GM23248 (cell line): ENCODE measurements around the gene PAM. TPM values are rescaled to one million over a fixed set of nuclear protein-coding genes. Genes with fewer than 3 reads are reported as not detected.

Source experiments
- DNase-seq: peaks from one replicate; pipeline ENCODE4 v3.0.0-alpha.2; 2015
- H2AFZ ChIP-seq: fragments of 200-600 bp; sonication (generic); 2 replicates; pipeline ENCODE4 v1.6.1; 2016; ENCODE audit warnings: antibody characterized with exemption
- H3F3A ChIP-seq: fragments of 200-600 bp; sonication (generic); 2 replicates; pipeline ENCODE4 v1.6.1; 2016; ENCODE audit warnings: mild to moderate bottlenecking, antibody characterized with exemption, mixed run types; ENCODE audit not compliant: insufficient read depth
- H3K27ac ChIP-seq: fragments of 200-600 bp; sonication (generic); 2 replicates; pipeline ENCODE4 v1.5.1; 2016; ENCODE audit warnings: mild to moderate bottlenecking
- H3K27me3 ChIP-seq: fragments of 200-600 bp; sonication (generic); replicated peaks from 2 replicates; pipeline ENCODE4 v1.6.1; 2016; ENCODE audit warnings: mild to moderate bottlenecking; ENCODE audit not compliant: insufficient read depth
- H3K36me3 ChIP-seq: fragments of 200-600 bp; sonication (generic); 2 replicates; pipeline ENCODE4 v1.6.1; 2016; ENCODE audit warnings: low read depth, mild to moderate bottlenecking
- H3K4me1 ChIP-seq: fragments of 200-600 bp; sonication (generic); 2 replicates; pipeline ENCODE4 v1.6.1; 2016; ENCODE audit warnings: mild to moderate bottlenecking; ENCODE audit not compliant: insufficient read depth
- H3K4me2 ChIP-seq: fragments of 200-600 bp; sonication (generic); one replicate; pipeline ENCODE4 v1.6.1; 2016; ENCODE audit warnings: mild to moderate bottlenecking; ENCODE audit not compliant: unreplicated experiment
- H3K4me3 ChIP-seq: fragments of 200-600 bp; sonication (generic); 2 replicates; pipeline ENCODE4 v1.5.1; 2016; ENCODE audit warnings: mild to moderate bottlenecking
- H3K79me2 ChIP-seq: fragments of 200-600 bp; sonication (generic); 2 replicates; pipeline ENCODE4 v1.6.1; 2016; ENCODE audit warnings: mild to moderate bottlenecking; ENCODE audit not compliant: insufficient read depth
- H3K9ac ChIP-seq: fragments of 200-600 bp; sonication (generic); 2 replicates; pipeline ENCODE4 v1.6.1; 2016; ENCODE audit warnings: mild to moderate bottlenecking
- H3K9me2 ChIP-seq: fragments of 200-600 bp; sonication (generic); 2 replicates; pipeline ENCODE4 v1.6.1; 2016; ENCODE audit warnings: mixed run types, mild to moderate bottlenecking, moderate library complexity; ENCODE audit not compliant: insufficient read depth
- H3K9me3 ChIP-seq: fragments of 200-600 bp; sonication (generic); one replicate; pipeline ENCODE4 v1.6.1; 2017; ENCODE audit warnings: low read depth
- H4K20me1 ChIP-seq: fragments of 200-600 bp; sonication (generic); 2 replicates; pipeline ENCODE4 v1.6.0; 2016; ENCODE audit not compliant: insufficient read depth
- EZH2 ChIP-seq: fragments of 200-600 bp; sonication (generic); IDR thresholded peaks from 2 replicates; pipeline ENCODE4 v1.6.1; 2018; ENCODE audit warnings: antibody characterized with exemption, mild to moderate bottlenecking; ENCODE audit not compliant: insufficient read depth, poor library complexity, severe bottlenecking
- EZH2phosphoT487 ChIP-seq: fragments of 200-600 bp; sonication (generic); IDR thresholded peaks from 2 replicates; pipeline ENCODE4 v1.6.1; 2018; ENCODE audit warnings: antibody characterized with exemption, moderate library complexity, mild to moderate bottlenecking, low read depth; ENCODE audit not compliant: insufficient read depth
- WGBS, 2 experiments: methylation state at CpG; one replicate each; pipeline ENCODE4 v1.1.6; 2015 to 2017; ENCODE audit warnings: low lambda C conversion rate in 2 of 2, low coverage in 1 of 2; ENCODE audit errors: missing lambda C conversion rate in 2 of 2; 5-methylcytosine and 5-hydroxymethylcytosine counted together
- in situ Hi-C: fragments of 300-500 bp; cut with MboI; formaldehyde crosslinking; loops from 2 replicates; pipeline ENCODE4 v1.15.0; 2020
- polyA plus RNA-seq: library from polyadenylated mRNA; unstranded; fragments of >200 nt; fragmentation: Nextera tagmentation; extraction: Ambion mirVana; gene quantifications from 2 replicates; pipeline ENCODE4 v1.2.1, GENCODE V29; 2016
- total RNA-seq: library from RNA; depleted of rRNA; stranded (reverse); fragments of >200 nt; shearing (Covaris generic); gene quantifications from 2 replicates; pipeline ENCODE4 v1.2.3, GENCODE V29; 2014

The PAM gene
- total and polyA plus RNA-seq, 2 experiments from 2014 or later, result 429 to 499 TPM

DNA sequence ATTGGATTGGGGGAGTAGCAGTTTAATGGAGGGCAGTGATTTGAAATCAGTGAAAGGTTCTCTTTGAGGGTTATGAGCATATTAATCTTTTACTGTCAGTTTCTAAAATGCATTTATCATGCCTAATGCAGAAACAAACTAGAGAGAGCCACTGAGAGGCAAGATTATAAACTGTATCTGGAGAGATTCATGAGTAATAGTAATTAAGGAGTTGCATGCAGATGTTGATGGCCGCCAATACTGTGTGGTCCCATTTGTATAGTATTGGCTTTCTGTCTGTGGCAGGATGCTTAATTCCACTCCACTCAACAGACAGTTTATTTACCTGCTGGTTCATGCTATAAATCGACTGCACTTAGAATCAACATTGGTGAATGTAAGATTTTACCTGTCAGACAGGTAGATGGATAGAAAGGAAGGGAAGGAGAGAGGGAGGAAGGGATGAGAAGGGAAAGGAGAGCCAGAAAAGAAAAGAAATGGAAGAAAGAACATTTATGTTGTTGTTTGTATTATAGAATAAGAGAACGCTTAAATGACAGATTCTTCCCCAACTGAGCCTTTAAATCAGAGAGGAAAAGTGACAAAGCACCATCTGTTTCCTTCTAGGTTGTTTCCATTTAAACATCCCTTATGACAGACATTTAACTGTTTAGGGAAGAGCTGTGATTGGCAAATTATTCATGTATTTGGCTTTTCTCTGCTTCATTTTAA is 146.5 kb downstream of the PAM start:
- Histone ChIP-seq H3K9me3 (no peaks in the 10 kb centered on the region), H3K27ac (no peak overlapping the region), H3K4me2 (peak overlapping the region; percentile 10), H3K4me3 (no peak overlapping the region), H3K27me3 (no peaks in the 10 kb centered on the region), H3F3A (0 out of 2 replicates have a peak, but pooled peaks cover 9% of the 10 kb centered on the region), H3K79me2 (peaks cover 56% of the 10 kb centered on the region), H4K20me1 (no peaks in the 10 kb centered on the region), H3K4me1 (peaks cover 15% of the 10 kb centered on the region), H3K9ac (no peak overlapping the region), H3K9me2 (no peaks in the 10 kb centered on the region), H3K36me3 (no peaks in the 10 kb centered on the region), H2AFZ (no peak overlapping the region)
- DNase-seq, result no peak
- WGBS, 2 experiments, result 90 to 97% methylated on average over 3 of the region's 3 CpGs
- TF ChIP-seq EZH2 (no peak), EZH2phosphoT487 (no peak)
- in situ Hi-C loops, result no loop called here

DNA sequence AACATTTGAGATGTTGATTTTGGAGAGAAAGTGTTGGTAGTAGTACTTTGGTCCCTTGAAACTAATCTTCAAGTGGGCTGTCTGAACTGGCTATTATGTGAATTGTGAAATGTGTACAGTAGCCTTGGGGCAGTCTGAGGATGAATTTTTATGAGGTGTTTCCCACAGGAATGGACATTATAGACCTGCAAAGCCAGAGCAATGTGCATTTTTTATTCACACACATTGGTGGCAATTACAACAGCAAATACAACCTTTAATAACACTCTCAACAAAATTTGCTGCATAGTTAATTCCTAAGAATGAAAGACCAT is 147.0 kb downstream of the PAM start:
- Histone ChIP-seq H3K9me2 (no peaks in the 10 kb centered on the region), H3K4me2 (peak overlapping the region; percentile 10), H3K4me3 (no peak overlapping the region), H3K79me2 (peaks cover 56% of the 10 kb centered on the region), H3K4me1 (peaks cover 15% of the 10 kb centered on the region), H3K36me3 (no peaks in the 10 kb centered on the region), H3K9me3 (no peaks in the 10 kb centered on the region), H4K20me1 (no peaks in the 10 kb centered on the region), H3K9ac (no peak overlapping the region), H3K27me3 (no peaks in the 10 kb centered on the region), H3F3A (0 out of 2 replicates have a peak, but pooled peaks cover 9% of the 10 kb centered on the region), H3K27ac (no peak overlapping the region), H2AFZ (no peak overlapping the region)
- no peak for TF ChIP-seq EZH2
- no peak for TF ChIP-seq EZH2phosphoT487
- peak; percentile 35 for DNase-seq
- in situ Hi-C loops, result no loop called here

DNA sequence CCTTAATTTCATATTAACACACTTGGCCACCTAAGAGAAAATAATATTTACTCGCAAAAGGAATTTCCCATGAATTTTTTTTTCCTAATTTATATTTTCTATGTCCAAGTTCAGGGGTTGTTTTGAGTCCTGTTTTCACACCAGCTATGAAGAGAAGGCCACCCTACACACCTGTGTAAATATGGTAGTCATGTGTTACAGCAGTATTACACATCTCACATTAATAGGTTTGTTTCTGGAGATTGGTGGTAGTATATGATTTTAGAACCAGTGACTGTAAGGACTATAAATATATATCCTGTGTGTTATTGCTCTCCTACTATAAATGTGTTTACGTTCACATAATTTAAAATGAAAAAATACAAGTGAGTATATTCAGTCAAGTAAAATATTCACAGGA is 147.5 kb downstream of the PAM start:
- 0 out of 2 replicates have a peak, but pooled peaks cover 9% of the 10 kb centered on the region for H3F3A ChIP-seq
- DNase-seq, result no peak
- in situ Hi-C loops, result no loop called here

GRCh38 chr5:102903074-102903871 is 148.2 kb downstream of the PAM start:
- H3K9me3 ChIP-seq, result no peaks in the 10 kb centered on the region
- in situ Hi-C loops, result no loop called here
- H3K79me2 ChIP-seq, result peaks cover 44% of the 10 kb centered on the region
- peaks cover 15% of the 10 kb centered on the region for H3K4me1 ChIP-seq
- no peaks in the 10 kb centered on the region for H4K20me1 ChIP-seq
- WGBS, 2 experiments, result 93 to 95% methylated on average over 7 of the region's 7 CpGs
- no peak overlapping the region for H3K27ac ChIP-seq
- 0 out of 2 replicates have a peak, but pooled peaks cover 9% of the 10 kb centered on the region for H3F3A ChIP-seq
- peak overlapping the region; percentile 10 for H3K4me2 ChIP-seq
- H3K27me3 ChIP-seq, result no peaks in the 10 kb centered on the region
- no peak overlapping the region for H3K4me3 ChIP-seq
- no peak overlapping the region for H3K9ac ChIP-seq
- TF ChIP-seq EZH2phosphoT487 (no peak), EZH2 (no peak)
- no peaks in the 10 kb centered on the region for H3K9me2 ChIP-seq
- no peak overlapping the region for H2AFZ ChIP-seq
- no peaks in the 10 kb centered on the region for H3K36me3 ChIP-seq
- DNase-seq, result no peak

More for the DNA sequence above, 147.5 kb downstream of the PAM start:
- H3K4me2 ChIP-seq, result peak overlapping the region; percentile 10
- H3K9me2 ChIP-seq, result no peaks in the 10 kb centered on the region
- peaks cover 51% of the 10 kb centered on the region for H3K79me2 ChIP-seq
- H2AFZ ChIP-seq, result no peak overlapping the region
- H3K27ac ChIP-seq, result no peak overlapping the region
- WGBS, 2 experiments, result 95 to 97% methylated on average over 2 of the region's 2 CpGs
- H3K9ac ChIP-seq, result no peak overlapping the region
- TF ChIP-seq EZH2phosphoT487 (no peak), EZH2 (no peak)
- no peaks in the 10 kb centered on the region for H3K36me3 ChIP-seq
- no peaks in the 10 kb centered on the region for H3K27me3 ChIP-seq
- no peaks in the 10 kb centered on the region for H3K9me3 ChIP-seq
- peaks cover 15% of the 10 kb centered on the region for H3K4me1 ChIP-seq
- H4K20me1 ChIP-seq, result no peaks in the 10 kb centered on the region
- no peak overlapping the region for H3K4me3 ChIP-seq
